AG08395 (cell line): ENCODE results near the gene USP46.

Experiments used
- DNase-seq: peaks from one replicate; pipeline ENCODE4 v3.0.0; 2012; ENCODE audit warnings: mixed read lengths, low spot score

Gene USP46

GRCh38 chr4:52574036-52574435 is 85.1 kb downstream of the USP46 start:
- DNase-seq, result peak; percentile 19

DNA sequence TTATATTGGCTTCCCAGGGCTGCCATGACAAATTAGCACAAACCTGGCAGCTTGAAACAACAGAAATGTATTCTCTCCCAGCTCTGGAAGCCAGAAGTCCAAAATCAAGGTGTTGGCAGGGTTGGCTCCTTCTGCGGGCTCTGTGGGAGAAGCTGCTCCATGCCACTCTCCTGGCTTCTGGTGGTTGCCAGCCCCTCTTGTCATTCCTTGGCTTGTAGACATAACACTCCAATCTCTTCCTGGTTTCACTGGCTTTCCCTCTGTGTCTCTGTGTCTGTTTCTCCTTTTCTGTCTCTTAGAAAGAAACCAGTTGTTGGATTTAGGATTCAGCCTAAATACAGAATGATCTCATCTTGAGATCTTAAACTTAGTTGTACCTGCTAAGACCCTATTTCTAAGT is 85.5 kb downstream of the USP46 start:
- DNase-seq, result no peak

DNA sequence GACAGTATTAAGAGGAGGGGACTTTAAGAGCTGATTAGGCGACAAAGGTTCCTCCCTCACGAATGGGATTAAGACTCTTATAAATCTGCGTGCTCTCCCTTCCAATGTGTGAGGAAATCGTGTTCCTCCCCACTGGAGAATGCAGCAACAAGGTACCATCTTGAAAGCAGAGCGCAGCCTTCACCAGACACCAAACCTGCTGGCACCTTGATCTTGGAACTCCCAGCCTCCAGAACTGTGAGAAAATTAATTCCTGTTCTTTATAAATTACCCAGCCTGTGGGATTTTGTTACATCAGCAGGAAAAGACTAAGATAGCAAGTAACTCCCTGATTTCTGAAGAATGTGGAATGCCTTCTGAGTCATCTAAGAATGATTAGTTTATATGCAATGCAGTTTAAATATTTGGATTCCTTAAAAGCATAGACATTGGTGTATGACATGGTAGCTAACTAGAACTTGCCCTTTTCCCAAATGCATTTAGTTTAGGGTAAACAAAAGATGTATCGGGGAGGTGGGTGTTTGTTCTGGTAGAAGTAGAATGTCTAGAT is 86.1 kb downstream of the USP46 start:
- DNase-seq, result peak; percentile 70

DNA sequence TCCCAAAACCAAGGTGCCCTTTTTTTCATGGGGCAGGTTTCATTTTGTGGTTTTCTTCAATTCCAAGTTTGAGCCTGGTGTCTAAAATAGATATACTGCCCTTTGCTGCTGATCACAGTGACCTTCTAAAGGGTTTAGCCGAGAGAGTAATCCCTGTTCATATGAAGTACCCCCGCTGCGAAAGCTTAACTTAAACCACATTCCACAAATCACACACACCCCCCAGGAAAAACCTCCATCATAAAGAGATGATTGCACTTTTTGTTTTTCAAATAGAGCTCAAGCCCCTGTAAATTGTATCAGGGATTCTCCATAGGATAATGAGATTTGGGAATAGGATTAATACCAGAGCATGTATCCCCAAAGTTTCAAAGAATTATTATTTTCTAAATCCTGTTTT is 90.8 kb downstream of the USP46 start:
- no peak for DNase-seq

DNA sequence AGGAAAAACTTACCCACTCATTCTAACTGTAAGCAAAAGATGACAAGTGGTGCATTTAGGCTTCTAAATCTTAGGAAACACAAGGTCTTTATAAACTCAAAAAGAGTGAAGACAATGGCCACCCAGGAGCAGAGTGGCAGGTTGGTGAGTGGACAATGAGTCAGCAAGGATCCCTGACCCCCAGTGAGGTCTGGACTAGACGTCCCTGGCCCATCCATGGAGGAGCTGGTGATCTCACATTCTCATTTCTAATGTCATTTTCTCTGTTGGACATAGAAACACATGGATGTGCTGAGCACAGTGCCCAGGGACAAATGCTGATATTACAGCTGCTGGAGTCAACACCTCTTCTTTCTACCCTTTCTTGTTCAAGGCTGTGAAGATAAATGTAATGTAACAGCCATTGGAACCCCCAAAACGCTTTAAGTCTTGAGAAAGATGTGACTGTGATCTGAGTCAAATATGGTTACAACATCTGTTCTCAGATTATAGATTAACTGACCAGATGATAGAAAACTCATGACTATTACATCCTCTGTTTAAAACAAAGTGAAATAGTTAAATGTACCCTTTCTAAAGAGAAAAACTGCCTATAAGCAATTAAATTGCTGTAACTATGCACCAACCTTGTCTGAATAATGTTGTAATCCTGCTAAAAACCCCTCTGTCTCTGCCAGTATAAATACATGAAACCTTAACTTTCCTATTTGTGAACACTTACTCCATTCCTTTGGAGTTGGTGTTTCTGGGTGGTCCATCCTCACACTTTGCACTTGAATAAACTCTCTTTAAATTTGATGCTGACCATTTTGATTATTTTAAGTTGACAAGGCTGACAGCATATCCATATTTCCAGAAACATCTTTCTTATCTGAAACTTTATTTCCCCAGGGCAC is 92.7 kb downstream of the USP46 start:
- DNase-seq, result no peak

DNA sequence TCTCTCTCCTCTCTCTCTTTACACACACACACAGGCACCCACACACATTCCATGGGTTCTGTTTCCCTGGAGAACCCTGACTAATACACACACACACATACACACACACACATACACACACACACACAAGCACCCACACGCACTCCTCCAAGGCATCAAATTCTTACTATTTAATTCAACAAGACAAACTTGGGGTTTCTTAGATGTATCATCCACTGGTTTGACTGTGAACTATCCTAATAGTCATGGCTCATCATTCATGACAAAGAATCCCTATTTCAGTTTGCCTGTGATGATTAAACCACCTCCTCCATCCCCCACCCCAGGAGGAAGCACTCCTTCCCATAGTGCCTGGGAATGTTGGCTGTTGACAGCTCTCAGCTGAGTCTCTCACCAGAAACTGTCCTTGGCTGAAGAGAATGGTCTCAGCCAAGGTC is 98.2 kb downstream of the USP46 start:
- DNase-seq, result peak; percentile 24

DNA sequence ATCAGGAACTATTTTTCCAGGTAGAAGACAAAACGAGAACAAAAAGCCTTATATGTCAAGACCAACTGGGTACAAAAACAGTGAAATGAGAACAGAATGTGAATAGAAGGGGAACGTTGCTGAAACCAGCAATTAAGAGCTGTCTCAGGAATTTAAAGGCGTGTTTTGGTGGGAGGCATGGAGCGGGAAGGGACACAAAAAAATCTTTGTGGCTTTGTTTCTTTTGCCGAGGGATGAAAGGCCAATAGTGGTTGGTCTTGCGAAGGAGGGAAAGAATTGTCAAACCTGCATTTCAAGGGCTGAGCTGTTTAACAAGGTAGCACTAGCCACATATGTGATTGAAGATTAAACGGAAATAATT is 103.8 kb downstream of the USP46 start:
- DNase-seq, result no peak

GRCh38 chr4:52554612-52555355 is 104.3 kb downstream of the USP46 start:
- DNase-seq, result no peak

DNA sequence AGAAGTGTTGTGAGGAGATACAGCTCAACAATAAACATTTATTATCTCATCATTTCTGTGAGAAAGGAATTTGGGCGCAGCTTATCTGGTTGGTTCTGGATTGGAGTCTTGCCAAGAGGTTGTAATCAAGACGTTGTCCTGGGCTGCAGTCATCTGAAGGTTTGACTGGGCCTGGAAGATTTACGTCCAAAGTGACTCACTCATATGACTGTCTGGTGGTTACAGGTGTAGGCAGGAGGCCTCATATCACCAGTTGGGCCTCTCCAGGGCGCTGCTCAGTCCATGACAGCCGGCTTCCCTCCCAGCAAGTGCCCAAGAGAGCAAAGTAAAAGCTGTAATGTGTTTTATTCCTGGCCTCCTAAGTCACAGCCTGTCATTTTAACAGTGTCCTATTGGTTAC is 106.3 kb downstream of the USP46 start:
- DNase-seq, result no peak

GRCh38 chr4:52551487-52551886 is 107.6 kb downstream of the USP46 start:
- no peak for DNase-seq

DNA sequence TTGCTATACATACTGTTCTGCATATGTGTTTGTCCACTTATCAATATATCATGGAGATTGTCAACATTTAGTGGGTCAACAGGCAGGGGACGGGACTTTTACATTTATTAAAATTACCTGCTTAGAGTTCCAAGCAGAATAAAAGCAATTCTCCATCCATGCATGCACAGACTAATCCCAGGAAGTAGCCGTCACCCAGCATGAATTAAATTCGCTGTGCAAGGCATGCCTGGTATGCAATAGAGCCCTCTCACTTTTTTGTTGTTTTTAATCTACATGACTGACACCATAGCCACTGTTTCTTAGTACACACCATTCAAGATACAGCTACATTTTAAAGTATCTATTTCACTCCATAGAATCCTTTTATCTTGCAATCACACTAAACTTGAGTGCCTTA is 108.9 kb downstream of the USP46 start:
- DNase-seq, result no peak

DNA sequence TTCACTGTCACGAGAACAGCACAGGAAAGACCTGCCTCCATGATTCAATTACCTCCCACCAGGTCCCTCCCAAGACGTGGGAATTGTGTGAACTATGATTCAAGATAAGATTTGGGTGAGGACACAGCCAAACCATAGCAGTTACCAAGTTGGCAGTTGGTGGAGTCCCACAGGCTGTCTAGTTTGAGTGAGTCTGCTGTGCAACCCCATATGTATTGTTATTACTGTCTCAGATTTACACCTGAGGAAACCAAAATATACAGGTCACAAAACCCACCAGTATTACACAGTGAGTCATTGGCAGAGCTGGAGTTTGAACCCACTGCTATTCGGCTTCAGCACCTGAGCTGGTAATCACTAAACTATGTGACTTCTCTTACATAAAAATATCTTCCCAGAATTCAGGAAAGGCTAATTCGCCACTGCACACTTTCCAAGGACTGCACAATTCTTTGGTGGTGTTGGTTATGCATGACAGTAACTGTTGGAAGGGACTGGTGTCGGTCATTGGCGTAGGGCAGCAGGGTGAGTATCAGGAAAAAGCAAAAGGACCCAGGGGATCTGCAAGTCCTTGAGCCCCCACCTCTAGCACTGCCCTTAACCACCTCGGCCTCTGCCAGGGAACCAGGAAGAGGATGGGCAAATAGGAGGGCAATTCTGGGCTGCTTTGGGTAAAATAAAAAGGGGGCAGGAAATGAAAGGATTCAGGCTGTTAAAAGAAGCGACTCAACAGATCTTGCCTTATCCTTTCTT is 110.1 kb downstream of the USP46 start:
- no peak for DNase-seq

- DNase-seq, result no peak
These were observed 112.7 kb downstream of the USP46 start for GRCh38 chr4:52546449-52546848.

DNA sequence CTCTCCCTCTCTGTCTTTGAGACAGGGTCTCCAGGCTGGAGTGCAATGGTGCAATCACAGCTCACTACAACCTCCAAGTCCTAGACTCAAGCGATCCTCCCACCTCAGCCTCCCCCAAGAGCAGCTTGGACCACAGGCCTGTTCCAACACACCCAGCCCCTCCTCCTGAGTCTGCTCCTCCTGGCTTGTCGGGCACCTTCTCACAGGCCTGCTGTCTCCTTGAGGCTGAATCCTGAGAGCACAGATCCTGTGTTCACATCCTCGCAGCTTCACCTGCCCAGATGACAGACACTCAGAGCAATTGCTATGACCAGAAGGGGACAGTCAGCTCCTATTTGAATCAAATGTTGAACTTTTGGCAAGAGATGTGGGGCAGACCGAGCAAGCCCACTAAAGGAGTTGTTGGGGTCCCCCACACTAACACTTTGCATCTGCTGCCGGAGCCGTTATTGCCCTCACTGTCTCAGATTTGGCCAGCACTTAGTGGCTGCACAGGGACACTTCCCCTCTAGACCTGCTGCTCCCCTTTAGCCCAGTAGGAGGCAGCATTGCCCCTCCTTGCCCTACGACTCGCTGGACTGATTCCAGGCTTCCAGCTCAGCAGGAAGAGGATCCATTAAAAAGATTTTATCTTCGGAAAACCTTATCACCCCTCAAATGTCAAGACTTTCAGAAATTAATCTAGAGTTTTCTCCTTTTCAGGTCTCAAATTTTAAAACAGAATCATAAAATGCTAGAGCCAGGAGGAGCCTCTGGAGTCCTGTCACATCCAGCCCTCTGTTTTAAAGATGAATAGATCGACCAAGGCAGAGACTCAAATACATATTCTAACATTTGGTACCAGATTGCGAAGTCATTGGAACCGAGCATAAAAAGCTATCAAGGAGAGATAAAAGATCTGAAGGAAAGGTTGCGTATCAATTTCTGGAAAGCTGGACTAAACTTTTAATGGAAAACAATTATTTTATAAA is 113.7 kb downstream of the USP46 start:
- peak; percentile 87 for DNase-seq
